SK-N-SH (cell line): ENCODE measurements around the gene LIX1L. TPM values are rescaled to one million over a fixed set of nuclear protein-coding genes. Genes with fewer than 3 reads are reported as not detected.

Source experiments
- CTCF ChIA-PET: fragments of 300-600, 350-600 bp; formaldehyde crosslinking; extraction: SDS; loops from one replicate; lab custom pipeline; 2021; lab: Yijun Ruan, JAX
- POLR2A ChIA-PET: fragments of 350-600 bp; sonication (Branson Sonifier 250); formaldehyde crosslinking; extraction: SDS; loops from one replicate; lab custom pipeline; 2020; ENCODE audit warnings: antibody characterized with exemption, inconsistent platforms; lab: Yijun Ruan, JAX
- DNase-seq: peaks from one replicate; pipeline ENCODE4 v3.0.0; 2012
- H2AFZ ChIP-seq: fragments of 200-600 bp; sonication (generic); 2 replicates; pipeline ENCODE4 v1.8.1; 2016; ENCODE audit warnings: antibody characterized with exemption, mild to moderate bottlenecking, low read depth
- H3F3A ChIP-seq: fragments of 200-600 bp; sonication (generic); replicated peaks from 2 replicates; pipeline ENCODE3; 2016; ENCODE audit warnings: antibody characterized with exemption, mild to moderate bottlenecking; ENCODE audit not compliant: insufficient read depth
- H3K27ac ChIP-seq, 2 experiments: fragments of 200-500 bp in 1 of 2; fragments of 200-600 bp in 1 of 2; sonication (Bioruptor generic) in 1 of 2; sonication (generic), shearing (Covaris generic) in 1 of 2; 2 replicates each; pipeline versions ENCODE4 v1.5.1 to v1.6.1; 2014 to 2016; ENCODE audit warnings: low read depth in 2 of 2, inconsistent platforms in 1 of 2, low read length in 1 of 2, mild to moderate bottlenecking in 1 of 2, mixed read lengths in 1 of 2
- H3K27me3 ChIP-seq: fragments of 200-600 bp; sonication (generic), shearing (Covaris generic); 2 replicates; pipeline ENCODE4 v1.6.1; 2016; ENCODE audit warnings: mixed run types; ENCODE audit not compliant: insufficient read depth
- H3K36me3 ChIP-seq, 2 experiments: fragments of 200-500 bp in 1 of 2; fragments of 200-600 bp in 1 of 2; sonication (Bioruptor generic) in 1 of 2; sonication (generic) in 1 of 2; replicated peaks in 1 of 2; 2 replicates each; pipeline versions ENCODE3 to v1.5.1; 2014 to 2016; ENCODE audit warnings: low read length in 1 of 2, mild to moderate bottlenecking in 1 of 2; ENCODE audit not compliant: insufficient read depth in 2 of 2, control insufficient read depth in 1 of 2
- H3K4me1 ChIP-seq, 2 experiments: fragments of 200-500 bp in 1 of 2; fragments of 200-600 bp in 1 of 2; sonication (Bioruptor generic) in 1 of 2; sonication (generic), shearing (Covaris generic) in 1 of 2; 2 replicates each; pipeline versions ENCODE4 v1.5.1 to v1.6.1; 2014 to 2016; ENCODE audit warnings: low read depth in 1 of 2, low read length in 1 of 2, mixed run types in 1 of 2; ENCODE audit not compliant: insufficient read depth in 2 of 2, control insufficient read depth in 1 of 2
- H3K4me2 ChIP-seq: fragments of 200-600 bp; sonication (generic), shearing (Covaris generic); 2 replicates; pipeline ENCODE4 v1.6.1; 2017; ENCODE audit warnings: mixed run types
- H3K4me3 ChIP-seq, 2 experiments: fragments of 200-500 bp in 1 of 2; fragments of 200-600 bp in 1 of 2; sonication (Bioruptor generic) in 1 of 2; sonication (generic), shearing (Covaris generic) in 1 of 2; 2 replicates each; pipeline versions ENCODE4 v1.5.1 to v1.8.1; 2014 to 2016; ENCODE audit warnings: low read depth in 2 of 2, inconsistent platforms in 1 of 2, low read length in 1 of 2, mild to moderate bottlenecking in 1 of 2, mixed read lengths in 1 of 2, moderate library complexity in 1 of 2
- H3K79me2 ChIP-seq: fragments of 200-600 bp; sonication (generic); 2 replicates; pipeline ENCODE4 v1.8.1; 2017; ENCODE audit warnings: mild to moderate bottlenecking; ENCODE audit not compliant: insufficient read depth
- H3K9ac ChIP-seq: fragments of 200-600 bp; sonication (generic); 2 replicates; pipeline ENCODE4 v1.6.1; 2017; ENCODE audit warnings: mixed run types
- H3K9me2 ChIP-seq: fragments of 200-600 bp; sonication (generic); 2 replicates; pipeline ENCODE4 v1.6.1; 2017; ENCODE audit warnings: mixed run types
- H3K9me3 ChIP-seq: fragments of 200-600 bp; sonication (generic); 2 replicates; pipeline ENCODE4 v1.6.1; 2017; ENCODE audit warnings: mixed run types, mild to moderate bottlenecking, moderate library complexity
- H4K20me1 ChIP-seq: fragments of 200-600 bp; sonication (generic); 2 replicates; pipeline ENCODE4 v1.6.1; 2017; ENCODE audit warnings: mild to moderate bottlenecking, mixed run types; ENCODE audit not compliant: insufficient read depth
- CHD2 ChIP-seq: fragments of 150-350 bp; IDR thresholded peaks from 2 replicates; pipeline ENCODE4 v1.6.1; 2018; ENCODE audit warnings: low read length; ENCODE audit not compliant: partially characterized antibody
- FOSL2 ChIP-seq: IDR thresholded peaks from 2 replicates; pipeline ENCODE4 v1.4.0; 2012; ENCODE audit warnings: low read depth, mild to moderate bottlenecking, moderate library complexity, borderline replicate concordance
- GATA2 ChIP-seq: sonication (generic); formaldehyde crosslinking; IDR thresholded peaks from 2 replicates; pipeline ENCODE4 v1.5.0; 2020; ENCODE audit warnings: mild to moderate bottlenecking, missing genetic modification reagents
- MEF2A ChIP-seq: IDR thresholded peaks from 2 replicates; pipeline ENCODE4 v1.4.0; 2012; ENCODE audit warnings: low read depth, borderline replicate concordance
- NFIC ChIP-seq: IDR thresholded peaks from 2 replicates; pipeline ENCODE4 v1.4.0; 2012; ENCODE audit warnings: borderline replicate concordance
- POLR2AphosphoS5 ChIP-seq: IDR thresholded peaks from 2 replicates; pipeline ENCODE4 v1.6.1; 2012; ENCODE audit warnings: low read depth, low read length
- RAD21 ChIP-seq: IDR thresholded peaks from 2 replicates; pipeline ENCODE4 v1.6.1; 2012; ENCODE audit warnings: mild to moderate bottlenecking, low read length
- RCOR1 ChIP-seq: fragments of 150-350 bp; IDR thresholded peaks from 2 replicates; pipeline ENCODE4 v1.6.1; 2017; ENCODE audit warnings: antibody characterized with exemption, low read length
- RFX5 ChIP-seq: IDR thresholded peaks from 2 replicates; pipeline ENCODE4 v1.6.1; 2012; ENCODE audit warnings: mild to moderate bottlenecking, improper control_type of control experiment, low read length
- RXRA ChIP-seq: IDR thresholded peaks from 2 replicates; pipeline ENCODE4 v1.4.0; 2012; ENCODE audit warnings: low read depth, mild to moderate bottlenecking, borderline replicate concordance
- SIN3A ChIP-seq: IDR thresholded peaks from 2 replicates; pipeline ENCODE4 v1.6.1; 2012; ENCODE audit warnings: low read depth, mild to moderate bottlenecking, low read length, moderate library complexity, borderline replicate concordance
- SMC3 ChIP-seq: IDR thresholded peaks from 2 replicates; pipeline ENCODE4 v1.6.1; 2012; ENCODE audit warnings: low read depth, low read length, improper control_type of control experiment
- TAF1 ChIP-seq: IDR thresholded peaks from 2 replicates; pipeline ENCODE4 v1.6.1; 2012; ENCODE audit warnings: low read depth, mild to moderate bottlenecking, low read length, moderate library complexity, borderline replicate concordance
- TEAD4 ChIP-seq: IDR thresholded peaks from 2 replicates; pipeline ENCODE4 v1.4.0; 2012; ENCODE audit warnings: mild to moderate bottlenecking, borderline replicate concordance; ENCODE audit not compliant: insufficient read depth
- WGBS: methylation state at CpG from one replicate; pipeline ENCODE4 v1.1.6; 2017; ENCODE audit warnings: low lambda C conversion rate; 5-methylcytosine and 5-hydroxymethylcytosine counted together
- polyA plus RNA-seq, 3 experiments: library from polyadenylated mRNA; depleted of rRNA; stranded (reverse); fragments of >200 nt; gene quantifications; 2 replicates each; pipeline ENCODE4 v1.2.3, GENCODE V29; 2012
- TF ChIP-seq, protein P1 (sequence below): IDR thresholded peaks from 2 replicates; pipeline ENCODE4 v1.4.0; 2012; ENCODE audit warnings: low read depth
- TF ChIP-seq, protein P2 (sequence below): IDR thresholded peaks from 2 replicates; pipeline ENCODE4 v1.6.1; 2012; ENCODE audit warnings: mild to moderate bottlenecking, low read depth, low read length, moderate library complexity
- TF ChIP-seq, protein P3 (sequence below): fragments of 150-350 bp; IDR thresholded peaks from 2 replicates; pipeline ENCODE4 v1.6.1; 2016; ENCODE audit warnings: mild to moderate bottlenecking, low read depth, low read length
- TF ChIP-seq, protein P4 (sequence below): IDR thresholded peaks from 2 replicates; pipeline ENCODE4 v1.4.0; 2012; ENCODE audit warnings: low read depth, borderline replicate concordance
- TF ChIP-seq, protein P5 (sequence below): IDR thresholded peaks from 2 replicates; pipeline ENCODE4; 2012

The LIX1L gene
- polyA plus RNA-seq, 1 of the 3 experiments (the other 2 are of a cell fraction) = 39.1 TPM

DNA sequence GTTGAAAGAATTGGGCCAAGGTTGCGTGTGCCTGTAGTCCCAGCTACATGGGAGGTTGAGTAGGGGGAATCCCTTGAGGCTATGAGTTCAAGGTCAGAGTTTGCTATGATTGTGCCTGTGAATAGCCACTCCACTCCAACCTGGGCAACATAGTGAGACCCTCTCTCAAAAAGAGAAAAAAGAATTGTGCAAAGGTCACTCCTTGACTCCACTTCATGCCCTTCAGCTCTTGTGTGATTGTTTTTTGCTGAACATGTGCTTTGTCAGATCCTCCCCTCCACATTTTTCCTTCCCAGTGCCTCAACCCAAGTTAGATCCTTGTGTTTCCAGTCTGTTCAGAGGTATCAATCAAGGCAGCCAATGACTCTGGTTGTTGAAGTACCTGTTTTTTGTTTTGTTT is 30.1 kb upstream of the LIX1L start:
- H3K9me3 ChIP-seq = no peaks in the 10 kb centered on the region
- peaks cover 15% of the 10 kb centered on the region for H3F3A ChIP-seq
- H3K9me2 ChIP-seq = no peaks in the 10 kb centered on the region
- 100% methylated on average over 1 of the region's 1 CpG for WGBS
- H3K79me2 ChIP-seq = peaks cover 2% of the 10 kb centered on the region; the same call in 1 of the 2 replicates
- no peak overlapping the region for H3K9ac ChIP-seq
- H3K36me3 ChIP-seq = peaks cover 8 to 9% of the 10 kb centered on the region in 2 experiments
- peaks cover 8 to 23% of the 10 kb centered on the region in 2 experiments for H3K4me1 ChIP-seq
- no peak overlapping the region for H3K4me2 ChIP-seq
- H2AFZ ChIP-seq = no peak overlapping the region
- H3K27me3 ChIP-seq = no peaks in the 10 kb centered on the region
- no peak for DNase-seq
- POLR2A ChIA-PET = no interaction called here
- peaks cover 5% of the 10 kb centered on the region for H4K20me1 ChIP-seq
- TF ChIP-seq RCOR1 = no peak
- TF ChIP-seq TAF1 = no peak
- TF ChIP-seq RFX5 = no peak
- TF ChIP-seq GATA2 (CRISPR knock-in tag) = no peak
- TF ChIP-seq SIN3A = no peak
- no peak for TF ChIP-seq POLR2AphosphoS5
- TF ChIP-seq, protein P1, sequence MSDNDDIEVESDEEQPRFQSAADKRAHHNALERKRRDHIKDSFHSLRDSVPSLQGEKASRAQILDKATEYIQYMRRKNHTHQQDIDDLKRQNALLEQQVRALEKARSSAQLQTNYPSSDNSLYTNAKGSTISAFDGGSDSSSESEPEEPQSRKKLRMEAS = no peak
- no peak for TF ChIP-seq SMC3
- no peak for TF ChIP-seq FOSL2
- TF ChIP-seq, protein P2, sequence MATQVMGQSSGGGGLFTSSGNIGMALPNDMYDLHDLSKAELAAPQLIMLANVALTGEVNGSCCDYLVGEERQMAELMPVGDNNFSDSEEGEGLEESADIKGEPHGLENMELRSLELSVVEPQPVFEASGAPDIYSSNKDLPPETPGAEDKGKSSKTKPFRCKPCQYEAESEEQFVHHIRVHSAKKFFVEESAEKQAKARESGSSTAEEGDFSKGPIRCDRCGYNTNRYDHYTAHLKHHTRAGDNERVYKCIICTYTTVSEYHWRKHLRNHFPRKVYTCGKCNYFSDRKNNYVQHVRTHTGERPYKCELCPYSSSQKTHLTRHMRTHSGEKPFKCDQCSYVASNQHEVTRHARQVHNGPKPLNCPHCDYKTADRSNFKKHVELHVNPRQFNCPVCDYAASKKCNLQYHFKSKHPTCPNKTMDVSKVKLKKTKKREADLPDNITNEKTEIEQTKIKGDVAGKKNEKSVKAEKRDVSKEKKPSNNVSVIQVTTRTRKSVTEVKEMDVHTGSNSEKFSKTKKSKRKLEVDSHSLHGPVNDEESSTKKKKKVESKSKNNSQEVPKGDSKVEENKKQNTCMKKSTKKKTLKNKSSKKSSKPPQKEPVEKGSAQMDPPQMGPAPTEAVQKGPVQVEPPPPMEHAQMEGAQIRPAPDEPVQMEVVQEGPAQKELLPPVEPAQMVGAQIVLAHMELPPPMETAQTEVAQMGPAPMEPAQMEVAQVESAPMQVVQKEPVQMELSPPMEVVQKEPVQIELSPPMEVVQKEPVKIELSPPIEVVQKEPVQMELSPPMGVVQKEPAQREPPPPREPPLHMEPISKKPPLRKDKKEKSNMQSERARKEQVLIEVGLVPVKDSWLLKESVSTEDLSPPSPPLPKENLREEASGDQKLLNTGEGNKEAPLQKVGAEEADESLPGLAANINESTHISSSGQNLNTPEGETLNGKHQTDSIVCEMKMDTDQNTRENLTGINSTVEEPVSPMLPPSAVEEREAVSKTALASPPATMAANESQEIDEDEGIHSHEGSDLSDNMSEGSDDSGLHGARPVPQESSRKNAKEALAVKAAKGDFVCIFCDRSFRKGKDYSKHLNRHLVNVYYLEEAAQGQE = no peak
- TF ChIP-seq, protein P3, sequence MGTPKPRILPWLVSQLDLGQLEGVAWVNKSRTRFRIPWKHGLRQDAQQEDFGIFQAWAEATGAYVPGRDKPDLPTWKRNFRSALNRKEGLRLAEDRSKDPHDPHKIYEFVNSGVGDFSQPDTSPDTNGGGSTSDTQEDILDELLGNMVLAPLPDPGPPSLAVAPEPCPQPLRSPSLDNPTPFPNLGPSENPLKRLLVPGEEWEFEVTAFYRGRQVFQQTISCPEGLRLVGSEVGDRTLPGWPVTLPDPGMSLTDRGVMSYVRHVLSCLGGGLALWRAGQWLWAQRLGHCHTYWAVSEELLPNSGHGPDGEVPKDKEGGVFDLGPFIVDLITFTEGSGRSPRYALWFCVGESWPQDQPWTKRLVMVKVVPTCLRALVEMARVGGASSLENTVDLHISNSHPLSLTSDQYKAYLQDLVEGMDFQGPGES = no peak
- TF ChIP-seq, protein P4, sequence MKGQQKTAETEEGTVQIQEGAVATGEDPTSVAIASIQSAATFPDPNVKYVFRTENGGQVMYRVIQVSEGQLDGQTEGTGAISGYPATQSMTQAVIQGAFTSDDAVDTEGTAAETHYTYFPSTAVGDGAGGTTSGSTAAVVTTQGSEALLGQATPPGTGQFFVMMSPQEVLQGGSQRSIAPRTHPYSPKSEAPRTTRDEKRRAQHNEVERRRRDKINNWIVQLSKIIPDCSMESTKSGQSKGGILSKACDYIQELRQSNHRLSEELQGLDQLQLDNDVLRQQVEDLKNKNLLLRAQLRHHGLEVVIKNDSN = no peak
- TF ChIP-seq TEAD4 = no peak
- no peak for TF ChIP-seq RAD21
- no peak for TF ChIP-seq MEF2A
- TF ChIP-seq NFIC = no peak
- TF ChIP-seq RXRA = no peak
- TF ChIP-seq, protein P5, sequence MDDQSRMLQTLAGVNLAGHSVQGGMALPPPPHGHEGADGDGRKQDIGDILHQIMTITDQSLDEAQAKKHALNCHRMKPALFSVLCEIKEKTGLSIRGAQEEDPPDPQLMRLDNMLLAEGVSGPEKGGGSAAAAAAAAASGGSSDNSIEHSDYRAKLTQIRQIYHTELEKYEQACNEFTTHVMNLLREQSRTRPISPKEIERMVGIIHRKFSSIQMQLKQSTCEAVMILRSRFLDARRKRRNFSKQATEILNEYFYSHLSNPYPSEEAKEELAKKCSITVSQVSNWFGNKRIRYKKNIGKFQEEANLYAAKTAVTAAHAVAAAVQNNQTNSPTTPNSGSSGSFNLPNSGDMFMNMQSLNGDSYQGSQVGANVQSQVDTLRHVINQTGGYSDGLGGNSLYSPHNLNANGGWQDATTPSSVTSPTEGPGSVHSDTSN = no peak
- TF ChIP-seq CHD2 = no peak
- no peak overlapping the region for H3K27ac ChIP-seq
- no peak overlapping the region for H3K4me3 ChIP-seq
- CTCF ChIA-PET = interaction anchor here (1.2 to 10.6 kb wide), 4 partner anchors 10 to 61 kb away, joined by 3 to 99 read pairs (median 8); no protein-coding TSS in a partner anchor
